Astrocyte (in vitro differentiated cells and primary cell): ENCODE results near the gene UQCRFS1. TPM values are rescaled to one million over a fixed set of nuclear protein-coding genes. Genes with fewer than 3 reads are reported as not detected.

Experiments used
- DNase-seq: peaks from one replicate; pipeline ENCODE4 v3.0.0-alpha.2; 2010; ENCODE audit warnings: low read depth
- FAIRE-seq: peaks from 2 replicates; lab custom pipeline; 2011; peaks lifted over from hg19 to GRCh38; lab: Jason Lieb, UNC
- H2AFZ ChIP-seq: 2 replicates; pipeline ENCODE4 v1.6.0; 2012; ENCODE audit warnings: low read depth, low read length, inconsistent platforms
- H3K27ac ChIP-seq: 2 replicates; pipeline ENCODE4 v1.5.1; 2011; ENCODE audit warnings: low read depth, low read length, inconsistent platforms
- H3K27me3 ChIP-seq: 2 replicates; pipeline ENCODE4 v1.6.0; 2011; ENCODE audit warnings: low read length, inconsistent platforms; ENCODE audit not compliant: insufficient read depth
- H3K36me3 ChIP-seq: 2 replicates; pipeline ENCODE4 v1.5.1; 2011; ENCODE audit warnings: low read length, inconsistent platforms; ENCODE audit not compliant: insufficient read depth
- H3K4me1 ChIP-seq: 2 replicates; pipeline ENCODE4 v1.5.1; 2011; ENCODE audit warnings: low read length, inconsistent platforms; ENCODE audit not compliant: insufficient read depth
- H3K4me2 ChIP-seq: 2 replicates; pipeline ENCODE4 v1.6.0; 2012; ENCODE audit warnings: low read length, inconsistent platforms
- H3K4me3 ChIP-seq: 2 replicates; pipeline ENCODE4 v1.5.1; 2011; ENCODE audit warnings: low read depth, mild to moderate bottlenecking, low read length, inconsistent platforms; ENCODE audit not compliant: insufficient read depth
- H3K79me2 ChIP-seq: 2 replicates; pipeline ENCODE4 v1.6.0; 2012; ENCODE audit warnings: mild to moderate bottlenecking, low read length, inconsistent platforms; ENCODE audit not compliant: insufficient read depth
- H3K9ac ChIP-seq: 2 replicates; pipeline ENCODE4 v1.6.0; 2012; ENCODE audit warnings: mild to moderate bottlenecking, low read length, inconsistent platforms
- H3K9me3 ChIP-seq: 2 replicates; pipeline ENCODE4 v1.5.1; 2012; ENCODE audit warnings: low read depth, mild to moderate bottlenecking, low read length, inconsistent platforms; ENCODE audit not compliant: insufficient read depth
- H4K20me1 ChIP-seq: 2 replicates; pipeline ENCODE4 v1.6.0; 2012; ENCODE audit warnings: low read length, inconsistent platforms; ENCODE audit not compliant: insufficient read depth
- H3K27ac Mint-ChIP-seq: one replicate; pipeline ENCODE4 v1.8.0; 2021; ENCODE audit warnings: mild to moderate bottlenecking, mixed read lengths; ENCODE audit not compliant: unreplicated experiment
- H3K27me3 Mint-ChIP-seq: one replicate; pipeline ENCODE4 v1.8.0; 2021; ENCODE audit warnings: low read depth, mixed read lengths; ENCODE audit not compliant: unreplicated experiment
- H3K36me3 Mint-ChIP-seq: one replicate; pipeline ENCODE4 v1.8.0; 2021; ENCODE audit warnings: low read depth, mixed read lengths; ENCODE audit not compliant: unreplicated experiment
- H3K4me1 Mint-ChIP-seq: one replicate; pipeline ENCODE4 v1.8.0; 2021; ENCODE audit warnings: low read depth, mixed read lengths; ENCODE audit not compliant: unreplicated experiment
- H3K4me3 Mint-ChIP-seq: one replicate; pipeline ENCODE4 v1.8.0; 2021; ENCODE audit warnings: mild to moderate bottlenecking, moderate library complexity, mixed read lengths; ENCODE audit not compliant: unreplicated experiment
- H3K9me3 Mint-ChIP-seq: one replicate; pipeline ENCODE4 v1.8.0; 2021; ENCODE audit warnings: mild to moderate bottlenecking, mixed read lengths; ENCODE audit not compliant: unreplicated experiment
- CTCF ChIP-seq: IDR thresholded peaks from 2 replicates; pipeline ENCODE4 v1.5.1; 2011; ENCODE audit warnings: low read depth, mild to moderate bottlenecking, inconsistent platforms, low read length, moderate library complexity; ENCODE audit not compliant: insufficient read depth
- EZH2 ChIP-seq: IDR thresholded peaks from 2 replicates; pipeline ENCODE4 v1.6.1; 2012; ENCODE audit warnings: mild to moderate bottlenecking, low read length, inconsistent platforms; ENCODE audit not compliant: insufficient read depth
- total RNA-seq: library from RNA; stranded (reverse); gene quantifications from 2 replicates; pipeline ENCODE4 v1.2.1, GENCODE V29; 2021

The UQCRFS1 gene
- total RNA-seq, 1 donor from 2014 or later, result 33.1 TPM

- Histone ChIP-seq H3K4me3 (no peak overlapping the region), H3K9ac (no peak overlapping the region), H3K27me3 (no peaks in the 10 kb centered on the region), H3K4me2 (no peak overlapping the region), H3K36me3 (no peaks in the 10 kb centered on the region), H3K27ac (no peak overlapping the region), H4K20me1 (no peaks in the 10 kb centered on the region), H3K9me3 (peaks cover 6% of the 10 kb centered on the region), H3K4me1 (no peaks in the 10 kb centered on the region), H3K79me2 (no peaks in the 10 kb centered on the region), H2AFZ (no peak overlapping the region)
- Mint-ChIP-seq H3K4me3 (no peak overlapping the region), H3K27me3 (peaks cover 6% of the 10 kb centered on the region), H3K27ac (no peak overlapping the region), H3K4me1 (no peaks in the 10 kb centered on the region), H3K9me3 (peaks cover 10% of the 10 kb centered on the region), H3K36me3 (no peaks in the 10 kb centered on the region)
- FAIRE-seq (no peak), DNase-seq (no peak)
- TF ChIP-seq EZH2 (no peak), CTCF (no peak)
Observed at GRCh38 chr19:29155683-29156082, 57.3 kb downstream of the UQCRFS1 start.
